Karpas-422 (cell line): ENCODE results near the gene PIK3R5. TPM values are rescaled to one million over a fixed set of nuclear protein-coding genes. Genes with fewer than 3 reads are reported as not detected.
A peak's percentile ranks its signal among the peaks of the same experiment; 100 is the strongest.
"Not testable (repeated sequence)": the region's sequence is repeated elsewhere in the genome, so short reads cannot be mapped to it uniquely, and the experiment has no call there.

ENCODE experiments used
- DNase-seq: peaks from one replicate; pipeline ENCODE4 v3.0.0-alpha.2; 2015
- H2AFZ ChIP-seq: fragments of 200-600 bp; sonication (generic); 2 replicates; pipeline ENCODE4 v1.6.1; 2014; ENCODE audit warnings: antibody characterized with exemption, low read length, mixed read lengths
- H3K27ac ChIP-seq: fragments of 200-600 bp; sonication (generic); 2 replicates; pipeline ENCODE4 v1.5.1; 2014; ENCODE audit warnings: mild to moderate bottlenecking, low read length, moderate library complexity
- H3K27me3 ChIP-seq: fragments of 200-600 bp; sonication (generic); 2 replicates; pipeline ENCODE4 v1.6.1; 2014; ENCODE audit warnings: low read length, mixed read lengths
- H3K36me3 ChIP-seq: fragments of 200-600 bp; sonication (generic); 2 replicates; pipeline ENCODE4 v1.6.1; 2014; ENCODE audit warnings: low read length, mixed read lengths; ENCODE audit not compliant: insufficient read depth
- H3K4me1 ChIP-seq: fragments of 200-600 bp; sonication (generic); 2 replicates; pipeline ENCODE4 v1.6.1; 2014; ENCODE audit warnings: mild to moderate bottlenecking, low read length, mixed read lengths
- H3K4me2 ChIP-seq: fragments of 200-600 bp; sonication (generic); 2 replicates; pipeline ENCODE4 v1.6.1; 2014; ENCODE audit warnings: low read length, low read depth, mild to moderate bottlenecking; ENCODE audit not compliant: poor library complexity, severe bottlenecking
- H3K4me3 ChIP-seq: fragments of 200-600 bp; sonication (generic); 2 replicates; pipeline ENCODE4 v1.5.1; 2014; ENCODE audit warnings: mild to moderate bottlenecking, antibody characterized with exemption, low read length, mixed read lengths
- H3K79me2 ChIP-seq: fragments of 200-600 bp; sonication (generic); 2 replicates; pipeline ENCODE4 v1.6.1; 2014; ENCODE audit warnings: mild to moderate bottlenecking, low read length, mixed read lengths
- H3K9ac ChIP-seq: fragments of 200-600 bp; sonication (generic); 2 replicates; pipeline ENCODE4 v1.6.0; 2014; ENCODE audit warnings: low read length
- H3K9me2 ChIP-seq: fragments of 200-600 bp; sonication (generic), shearing (Covaris generic); replicated peaks from 2 replicates; pipeline ENCODE4 v1.6.0; 2014; ENCODE audit warnings: mild to moderate bottlenecking, low read length, moderate library complexity; ENCODE audit not compliant: insufficient read depth
- H3K9me3 ChIP-seq: fragments of 300-700, 200-600 bp; sonication (generic); 2 replicates; pipeline ENCODE4 v1.6.1; 2014; ENCODE audit warnings: low read length, mixed read lengths
- H4K20me1 ChIP-seq: fragments of 200-600 bp; sonication (generic); 2 replicates; pipeline ENCODE4 v1.6.1; 2014; ENCODE audit warnings: mild to moderate bottlenecking, antibody characterized with exemption, low read length, low read depth; ENCODE audit not compliant: insufficient read depth
- total RNA-seq: library from RNA; depleted of rRNA; stranded (reverse); fragments of >200 nt; shearing (Covaris generic); gene quantifications from 2 replicates; pipeline ENCODE4 v1.2.3, GENCODE V29; 2014; ENCODE audit warnings: low replicate concordance

PIK3R5 gene
- total RNA-seq, 1 experiment from 2014 or later = not detected

GRCh38 chr17:8991514-8992285 is 26.2 kb upstream of the PIK3R5 start:
- no peak overlapping the region for H3K27ac ChIP-seq
- no peak overlapping the region for H3K4me3 ChIP-seq
- H2AFZ ChIP-seq = no peak overlapping the region
- H3K9ac ChIP-seq = no peak overlapping the region
- no peaks in the 10 kb centered on the region for H3K79me2 ChIP-seq
- no peaks in the 10 kb centered on the region for H3K4me1 ChIP-seq
- no peaks in the 10 kb centered on the region for H3K9me2 ChIP-seq
- peak; percentile 88 for DNase-seq
- no peaks in the 10 kb centered on the region for H3K9me3 ChIP-seq
- H3K27me3 ChIP-seq = no peaks in the 10 kb centered on the region
- H3K4me2 ChIP-seq = no peak overlapping the region
- H4K20me1 ChIP-seq = no peaks in the 10 kb centered on the region
- no peaks in the 10 kb centered on the region for H3K36me3 ChIP-seq

GRCh38 chr17:8988263-8988935 is 22.9 kb upstream of the PIK3R5 start:
- not testable (repeated sequence) for H3K4me1 ChIP-seq, H3K4me3 ChIP-seq, H3K9me2 ChIP-seq, H3K4me2 ChIP-seq, H3K36me3 ChIP-seq, DNase-seq, H3K27ac ChIP-seq, H3K9me3 ChIP-seq, H4K20me1 ChIP-seq, H3K9ac ChIP-seq, H3K79me2 ChIP-seq, H3K27me3 ChIP-seq, H2AFZ ChIP-seq

- Histone ChIP-seq H4K20me1 (no peaks in the 10 kb centered on the region), H3K27ac (no peak overlapping the region), H3K4me1 (no peaks in the 10 kb centered on the region), H3K4me2 (no peak overlapping the region), H2AFZ (no peak overlapping the region), H3K9ac (no peak overlapping the region), H3K9me2 (no peaks in the 10 kb centered on the region), H3K9me3 (no peaks in the 10 kb centered on the region), H3K27me3 (no peaks in the 10 kb centered on the region), H3K4me3 (no peak overlapping the region), H3K36me3 (no peaks in the 10 kb centered on the region), H3K79me2 (no peaks in the 10 kb centered on the region)
- DNase-seq = no peak
Observed at GRCh38 chr17:8986295-8986694, 20.8 kb upstream of the PIK3R5 start.

- Histone ChIP-seq H3K27ac (no peak overlapping the region), H3K4me1 (no peaks in the 10 kb centered on the region), H3K9me2 (no peaks in the 10 kb centered on the region), H4K20me1 (no peaks in the 10 kb centered on the region), H3K27me3 (no peaks in the 10 kb centered on the region), H3K9me3 (no peaks in the 10 kb centered on the region), H2AFZ (no peak overlapping the region), H3K36me3 (no peaks in the 10 kb centered on the region), H3K4me2 (no peak overlapping the region), H3K9ac (no peak overlapping the region), H3K4me3 (no peak overlapping the region), H3K79me2 (no peaks in the 10 kb centered on the region)
- no peak for DNase-seq
Observed at GRCh38 chr17:8985054-8985701, 19.7 kb upstream of the PIK3R5 start.

- not testable (repeated sequence) for H3K9me3 ChIP-seq, H3K4me1 ChIP-seq, H3K27me3 ChIP-seq, H3K4me3 ChIP-seq, H3K27ac ChIP-seq, H3K9ac ChIP-seq, H3K79me2 ChIP-seq, H3K9me2 ChIP-seq, H3K4me2 ChIP-seq, H4K20me1 ChIP-seq, DNase-seq, H3K36me3 ChIP-seq, H2AFZ ChIP-seq
Observed at GRCh38 chr17:8984225-8984624, 18.7 kb upstream of the PIK3R5 start.

GRCh38 chr17:8981443-8981842 is 15.9 kb upstream of the PIK3R5 start:
- Histone ChIP-seq H3K79me2 (no peaks in the 10 kb centered on the region), H3K4me1 (no peaks in the 10 kb centered on the region), H2AFZ (no peak overlapping the region), H3K36me3 (no peaks in the 10 kb centered on the region), H3K4me3 (no peak overlapping the region), H3K9me3 (no peaks in the 10 kb centered on the region), H4K20me1 (no peaks in the 10 kb centered on the region), H3K27ac (no peak overlapping the region), H3K9ac (no peak overlapping the region), H3K9me2 (no peaks in the 10 kb centered on the region), H3K4me2 (no peak overlapping the region), H3K27me3 (no peaks in the 10 kb centered on the region)
- no peak for DNase-seq

- no peaks in the 10 kb centered on the region for H3K79me2 ChIP-seq
- DNase-seq = no peak
- H3K27ac ChIP-seq = no peak overlapping the region
- no peak overlapping the region for H3K9ac ChIP-seq
- H3K4me2 ChIP-seq = no peak overlapping the region
- no peaks in the 10 kb centered on the region for H3K36me3 ChIP-seq
- H2AFZ ChIP-seq = no peak overlapping the region
- no peaks in the 10 kb centered on the region for H3K4me1 ChIP-seq
- H3K27me3 ChIP-seq = no peaks in the 10 kb centered on the region
- no peak overlapping the region for H3K4me3 ChIP-seq
- no peaks in the 10 kb centered on the region for H3K9me3 ChIP-seq
- no peaks in the 10 kb centered on the region for H4K20me1 ChIP-seq
- no peaks in the 10 kb centered on the region for H3K9me2 ChIP-seq
Observed at GRCh38 chr17:8979715-8980114, 14.2 kb upstream of the PIK3R5 start.

GRCh38 chr17:8976638-8977037 is 11.1 kb upstream of the PIK3R5 start:
- Histone ChIP-seq H4K20me1 (no peaks in the 10 kb centered on the region), H3K9ac (no peak overlapping the region), H2AFZ (no peak overlapping the region), H3K27ac (no peak overlapping the region), H3K9me2 (no peaks in the 10 kb centered on the region), H3K36me3 (no peaks in the 10 kb centered on the region), H3K9me3 (no peaks in the 10 kb centered on the region), H3K27me3 (no peaks in the 10 kb centered on the region), H3K4me2 (no peak overlapping the region), H3K4me3 (no peak overlapping the region), H3K4me1 (no peaks in the 10 kb centered on the region), H3K79me2 (no peaks in the 10 kb centered on the region)
- DNase-seq = no peak
